Measurements from ENCODE around the gene PPP1R2B.

Gene PPP1R2B

GRCh38 chr5:156879665-156880285 is 29.7 kb downstream of the PPP1R2B start:
- DNase-seq, result no peak

DNA sequence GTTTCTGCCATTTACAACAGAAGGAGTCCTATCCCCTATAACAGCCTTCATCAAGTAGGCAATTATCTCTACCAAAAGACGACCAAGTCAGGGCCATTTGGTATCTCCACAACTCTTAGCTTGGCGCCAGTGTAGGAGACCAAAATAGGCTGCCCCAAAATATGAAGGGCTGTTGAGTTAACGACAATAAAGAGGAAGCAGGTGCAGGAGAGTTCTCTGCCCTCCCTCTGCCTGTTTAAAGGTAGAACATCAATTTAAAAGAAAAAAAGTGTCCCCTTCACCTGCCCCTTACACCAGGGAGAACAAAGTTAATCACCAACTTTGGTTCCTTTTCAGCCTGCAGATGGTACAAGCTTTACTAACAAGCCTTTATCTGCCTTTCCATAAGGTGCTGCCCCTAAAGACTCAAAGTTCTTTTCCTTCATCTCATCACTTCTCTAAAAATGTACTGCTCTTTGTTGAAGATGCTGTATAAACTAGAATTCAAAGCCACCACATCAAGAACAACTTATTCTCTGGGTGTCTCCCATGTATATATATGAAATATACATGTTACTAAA is 33.3 kb downstream of the PPP1R2B start:
- no peak for DNase-seq

DNA sequence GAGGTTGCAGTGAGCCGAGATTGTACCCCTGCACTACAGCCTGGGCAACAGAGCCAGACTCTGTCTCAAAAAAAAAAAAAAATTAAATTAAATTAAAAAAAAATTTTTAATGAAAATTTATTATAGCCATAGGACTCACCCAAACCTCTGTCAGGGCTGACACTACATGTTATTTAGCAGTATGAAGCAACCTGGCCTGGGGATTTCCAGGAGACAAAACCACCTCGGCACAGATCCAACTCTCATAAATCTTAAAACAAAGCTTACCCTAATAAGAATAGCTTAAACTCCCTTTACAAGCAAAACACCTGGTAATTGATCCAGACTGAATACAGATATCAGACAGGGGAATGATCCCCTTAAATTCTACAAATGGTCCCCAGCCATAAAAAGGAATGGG is 38.4 kb downstream of the PPP1R2B start:
- DNase-seq, result no peak

GRCh38 chr5:156892223-156892622 is 42.1 kb downstream of the PPP1R2B start:
- no peak for DNase-seq

- DNase-seq, result no peak
Observed at GRCh38 chr5:156892864-156893263, 42.8 kb downstream of the PPP1R2B start.

DNA sequence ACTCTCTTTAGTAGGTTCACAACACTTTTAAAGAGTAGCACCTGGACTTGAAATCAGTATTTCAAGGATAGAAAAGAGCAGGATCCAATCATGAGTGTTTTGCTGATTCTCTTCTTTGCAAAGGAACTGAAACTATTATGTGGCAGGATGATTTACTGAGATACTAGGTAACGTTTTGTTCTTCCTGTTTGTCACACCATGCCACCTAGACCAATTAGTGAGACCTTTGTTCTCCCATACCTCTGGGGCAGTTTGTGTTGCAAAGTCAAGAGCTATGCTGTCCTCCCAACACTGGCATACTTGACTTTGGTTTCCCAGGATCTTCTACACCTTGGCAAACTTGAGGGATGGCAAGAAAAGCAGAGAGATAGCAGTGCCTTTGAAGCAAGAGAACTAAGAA is 43.4 kb downstream of the PPP1R2B start:
- no peak for DNase-seq

DNA sequence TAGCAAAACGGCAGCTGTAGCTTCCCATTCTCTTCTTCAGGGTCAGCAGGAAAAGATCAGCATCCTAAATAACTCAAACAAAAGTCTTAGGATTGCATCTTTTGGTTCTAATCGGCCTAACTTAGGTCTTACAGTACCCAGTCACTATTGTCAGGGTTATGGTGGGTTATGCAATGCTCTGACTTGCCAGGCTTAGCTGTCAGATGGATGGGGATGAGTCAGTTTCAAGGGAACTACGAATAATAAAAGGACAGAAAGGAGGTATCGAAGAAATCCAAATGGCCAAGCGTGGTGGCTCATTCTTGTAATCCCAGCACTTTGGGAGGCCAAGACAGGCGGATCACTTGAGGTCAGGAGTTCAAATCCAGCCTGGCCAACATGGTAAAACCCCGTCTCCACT is 46.5 kb downstream of the PPP1R2B start:
- no peak for DNase-seq

Data from activated CD4-positive, alpha-beta T cell treated with anti-CD3 and anti-CD28 coated beads, Interleukin-2, amount 50 U/mL, for 4 hours (primary cell).